WTC11 (cell line): ENCODE data around the gene SNX14. TPM values are rescaled to one million over a fixed set of nuclear protein-coding genes. Genes with fewer than 3 reads are reported as not detected.

Experiments used
- ATAC-seq: fragments of 200-7000 bp; cut with Tn5 transposase; 2 replicates; pipeline ENCODE4 v1.10.0; 2021; ENCODE audit warnings: mild to moderate bottlenecking, moderate library complexity
- CTCF ChIA-PET: fragments of 300-600 bp; sonication (Branson Sonifier 250); formaldehyde crosslinking; loops from one replicate; lab custom pipeline; 2021; ENCODE audit warnings: antibody characterized with exemption; lab: Charles Lee
- POLR2A ChIA-PET: fragments of 350-600 bp; sonication (Branson Sonifier 250); formaldehyde crosslinking; loops from one replicate; lab custom pipeline; 2021; ENCODE audit warnings: antibody characterized with exemption; lab: Charles Lee
- DNase-seq: peaks from one replicate; pipeline ENCODE4 v3.0.0; 2021; ENCODE audit warnings: low spot score
- H3K27ac Mint-ChIP-seq: 2 replicates; pipeline ENCODE4 v1.8.0; 2021; ENCODE audit warnings: mixed read lengths
- H3K27me3 Mint-ChIP-seq: 2 replicates; pipeline ENCODE4 v1.8.0; 2021; ENCODE audit warnings: low read depth, mild to moderate bottlenecking, moderate library complexity, mixed read lengths
- H3K36me3 Mint-ChIP-seq: 2 replicates; pipeline ENCODE4 v1.8.0; 2021; ENCODE audit warnings: mixed read lengths
- H3K4me1 Mint-ChIP-seq: 2 replicates; pipeline ENCODE4 v1.8.0; 2022; ENCODE audit warnings: mixed read lengths
- H3K4me3 Mint-ChIP-seq: 2 replicates; pipeline ENCODE4 v1.8.0; 2021; ENCODE audit warnings: mild to moderate bottlenecking, moderate library complexity, mixed read lengths
- H3K9me3 Mint-ChIP-seq: 2 replicates; pipeline ENCODE4 v1.8.0; 2021; ENCODE audit warnings: mixed read lengths
- ATF1 ChIP-seq: sonication (generic); formaldehyde crosslinking; IDR thresholded peaks from 2 replicates; pipeline ENCODE4 v1.8.1; 2023; ENCODE audit warnings: mild to moderate bottlenecking, moderate library complexity, missing genetic modification reagents
- CBFB ChIP-seq: sonication (generic); formaldehyde crosslinking; IDR thresholded peaks from 2 replicates; pipeline ENCODE4 v1.8.1; 2022; ENCODE audit warnings: mild to moderate bottlenecking, low read depth, missing genetic modification reagents
- EMX1 ChIP-seq: fragments of 250-450 bp; sonication (Bioruptor Pico); IDR thresholded peaks from 2 replicates; pipeline ENCODE4 v1.8.0; 2021; ENCODE audit warnings: mild to moderate bottlenecking
- ETV6 ChIP-seq: sonication (generic); formaldehyde crosslinking; IDR thresholded peaks from 2 replicates; pipeline ENCODE4 v1.8.1; 2022; ENCODE audit warnings: mild to moderate bottlenecking, missing genetic modification reagents
- FOXP1 ChIP-seq: sonication (generic); formaldehyde crosslinking; IDR thresholded peaks from 2 replicates; pipeline ENCODE4 v1.8.0; 2022; ENCODE audit warnings: missing genetic modification reagents, mild to moderate bottlenecking, moderate library complexity, borderline replicate concordance
- FOXP4 ChIP-seq: sonication (generic); formaldehyde crosslinking; IDR thresholded peaks from 2 replicates; pipeline ENCODE4 v1.8.0; 2022; ENCODE audit warnings: mild to moderate bottlenecking, missing genetic modification reagents
- JUN ChIP-seq: sonication (generic); formaldehyde crosslinking; IDR thresholded peaks from 2 replicates; pipeline ENCODE4 v1.8.0; 2023; ENCODE audit warnings: mild to moderate bottlenecking, missing genetic modification reagents
- MYBL2 ChIP-seq: sonication (generic); formaldehyde crosslinking; IDR thresholded peaks from 2 replicates; pipeline ENCODE4 v1.8.1; 2023; ENCODE audit warnings: mild to moderate bottlenecking, moderate library complexity, missing genetic modification reagents
- TP53 ChIP-seq: sonication (generic); formaldehyde crosslinking; IDR thresholded peaks from 2 replicates; pipeline ENCODE4 v1.8.1; 2023; ENCODE audit warnings: mild to moderate bottlenecking, missing genetic modification reagents
- ZBTB43 ChIP-seq: sonication (generic); formaldehyde crosslinking; IDR thresholded peaks from 2 replicates; pipeline ENCODE4 v1.8.1; 2023; ENCODE audit warnings: mild to moderate bottlenecking, missing genetic modification reagents
- ZNF232 ChIP-seq: sonication (generic); formaldehyde crosslinking; IDR thresholded peaks from 2 replicates; pipeline ENCODE4 v1.8.0; 2022; ENCODE audit warnings: mild to moderate bottlenecking, missing genetic modification reagents
- total RNA-seq: library from RNA; stranded (reverse); gene quantifications from 3 replicates; pipeline ENCODE4 v1.2.3, GENCODE V29; 2021
- TF ChIP-seq, protein P1 (sequence below): sonication (generic); formaldehyde crosslinking; IDR thresholded peaks from 2 replicates; pipeline ENCODE4 v1.8.1; 2022; ENCODE audit warnings: low read depth, missing genetic modification reagents, borderline replicate concordance
- TF ChIP-seq, protein P2 (sequence below): sonication (generic); formaldehyde crosslinking; IDR thresholded peaks from 2 replicates; pipeline ENCODE4 v1.8.1; 2023; ENCODE audit warnings: mild to moderate bottlenecking, moderate library complexity, missing genetic modification reagents
- TF ChIP-seq, protein P3 (sequence below): sonication (generic); formaldehyde crosslinking; IDR thresholded peaks from 2 replicates; pipeline ENCODE4 v1.8.0; 2023; ENCODE audit warnings: missing genetic modification reagents, mild to moderate bottlenecking, borderline replicate concordance
- TF ChIP-seq, protein P4 (sequence below): fragments of 250-450 bp; sonication (Bioruptor Pico); conservative IDR thresholded peaks from 2 replicates; pipeline ENCODE4 v1.9.0; 2021; ENCODE audit warnings: mild to moderate bottlenecking
- TF ChIP-seq, protein P5 (sequence below): sonication (generic); formaldehyde crosslinking; IDR thresholded peaks from 2 replicates; pipeline ENCODE4 v1.8.1; 2022; ENCODE audit warnings: mild to moderate bottlenecking, missing genetic modification reagents, moderate library complexity, borderline replicate concordance

SNX14 gene
- total RNA-seq, 1 experiment from 2014 or later, result 34.3 TPM

DNA sequence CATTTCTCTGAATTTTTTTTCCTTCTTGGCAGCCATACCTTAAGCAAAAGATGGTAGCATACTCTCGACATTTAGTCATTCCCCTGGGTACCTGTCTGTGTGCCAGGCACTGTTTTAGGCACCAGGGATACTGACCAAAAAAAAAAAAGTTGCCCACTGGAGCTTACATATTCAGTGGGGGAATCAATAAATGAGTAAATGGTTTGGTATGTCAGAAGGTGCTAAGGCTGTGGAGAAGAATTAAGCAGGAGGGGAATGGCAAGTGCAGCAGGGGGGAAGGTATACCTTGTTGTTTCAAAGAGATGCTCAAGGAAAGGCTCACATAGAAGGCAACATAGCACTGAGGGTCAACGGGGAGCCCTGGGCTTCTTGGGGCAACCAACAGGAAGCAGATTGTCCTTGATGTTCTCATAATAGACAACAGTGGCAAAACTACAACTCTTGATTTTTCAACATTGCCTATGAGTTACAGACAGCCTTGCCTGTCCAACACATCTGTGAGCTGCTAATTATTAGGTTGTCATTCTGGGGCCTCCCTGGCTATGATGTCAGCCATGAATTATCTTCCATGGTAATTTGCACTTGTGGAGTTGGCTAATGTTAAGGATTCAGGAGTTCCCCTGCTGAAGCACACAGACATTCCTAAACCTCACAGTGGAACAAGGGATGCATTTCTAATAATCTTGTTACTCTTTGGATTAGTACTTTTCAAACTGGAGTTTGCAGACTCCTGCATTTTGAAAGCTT lies 124.2 kb downstream of the SNX14 start:
- POLR2A ChIA-PET, result no interaction called here
- no peaks in the 10 kb centered on the region for H3K9me3 Mint-ChIP-seq
- H3K27ac Mint-ChIP-seq, result no peak overlapping the region
- ATAC-seq (no peak), DNase-seq (no peak)
- H3K4me3 Mint-ChIP-seq, result no peak overlapping the region
- CTCF ChIA-PET, result interaction anchor here (1.7 kb wide), 1 partner anchor 13 kb away, joined by 7 read pairs; no protein-coding TSS in a partner anchor
- TF ChIP-seq FOXP1 (CRISPR knock-in tag) (no peak), FOXP4 (no peak), TP53 (CRISPR knock-in tag) (no peak), ZBTB43 (CRISPR knock-in tag) (no peak), ETV6 (no peak), CBFB (CRISPR knock-in tag) (no peak), JUN (CRISPR knock-in tag) (no peak), ZNF232 (CRISPR knock-in tag) (no peak)
- TF ChIP-seq, protein P1, sequence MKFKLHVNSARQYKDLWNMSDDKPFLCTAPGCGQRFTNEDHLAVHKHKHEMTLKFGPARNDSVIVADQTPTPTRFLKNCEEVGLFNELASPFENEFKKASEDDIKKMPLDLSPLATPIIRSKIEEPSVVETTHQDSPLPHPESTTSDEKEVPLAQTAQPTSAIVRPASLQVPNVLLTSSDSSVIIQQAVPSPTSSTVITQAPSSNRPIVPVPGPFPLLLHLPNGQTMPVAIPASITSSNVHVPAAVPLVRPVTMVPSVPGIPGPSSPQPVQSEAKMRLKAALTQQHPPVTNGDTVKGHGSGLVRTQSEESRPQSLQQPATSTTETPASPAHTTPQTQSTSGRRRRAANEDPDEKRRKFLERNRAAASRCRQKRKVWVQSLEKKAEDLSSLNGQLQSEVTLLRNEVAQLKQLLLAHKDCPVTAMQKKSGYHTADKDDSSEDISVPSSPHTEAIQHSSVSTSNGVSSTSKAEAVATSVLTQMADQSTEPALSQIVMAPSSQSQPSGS (CRISPR knock-in tag), result no peak
- TF ChIP-seq, protein P2, sequence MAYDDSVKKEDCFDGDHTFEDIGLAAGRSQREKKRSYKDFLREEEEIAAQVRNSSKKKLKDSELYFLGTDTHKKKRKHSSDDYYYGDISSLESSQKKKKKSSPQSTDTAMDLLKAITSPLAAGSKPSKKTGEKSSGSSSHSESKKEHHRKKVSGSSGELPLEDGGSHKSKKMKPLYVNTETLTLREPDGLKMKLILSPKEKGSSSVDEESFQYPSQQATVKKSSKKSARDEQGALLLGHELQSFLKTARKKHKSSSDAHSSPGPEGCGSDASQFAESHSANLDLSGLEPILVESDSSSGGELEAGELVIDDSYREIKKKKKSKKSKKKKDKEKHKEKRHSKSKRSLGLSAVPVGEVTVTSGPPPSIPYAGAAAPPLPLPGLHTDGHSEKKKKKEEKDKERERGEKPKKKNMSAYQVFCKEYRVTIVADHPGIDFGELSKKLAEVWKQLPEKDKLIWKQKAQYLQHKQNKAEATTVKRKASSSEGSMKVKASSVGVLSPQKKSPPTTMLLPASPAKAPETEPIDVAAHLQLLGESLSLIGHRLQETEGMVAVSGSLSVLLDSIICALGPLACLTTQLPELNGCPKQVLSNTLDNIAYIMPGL (CRISPR knock-in tag), result no peak
- TF ChIP-seq, protein P3, sequence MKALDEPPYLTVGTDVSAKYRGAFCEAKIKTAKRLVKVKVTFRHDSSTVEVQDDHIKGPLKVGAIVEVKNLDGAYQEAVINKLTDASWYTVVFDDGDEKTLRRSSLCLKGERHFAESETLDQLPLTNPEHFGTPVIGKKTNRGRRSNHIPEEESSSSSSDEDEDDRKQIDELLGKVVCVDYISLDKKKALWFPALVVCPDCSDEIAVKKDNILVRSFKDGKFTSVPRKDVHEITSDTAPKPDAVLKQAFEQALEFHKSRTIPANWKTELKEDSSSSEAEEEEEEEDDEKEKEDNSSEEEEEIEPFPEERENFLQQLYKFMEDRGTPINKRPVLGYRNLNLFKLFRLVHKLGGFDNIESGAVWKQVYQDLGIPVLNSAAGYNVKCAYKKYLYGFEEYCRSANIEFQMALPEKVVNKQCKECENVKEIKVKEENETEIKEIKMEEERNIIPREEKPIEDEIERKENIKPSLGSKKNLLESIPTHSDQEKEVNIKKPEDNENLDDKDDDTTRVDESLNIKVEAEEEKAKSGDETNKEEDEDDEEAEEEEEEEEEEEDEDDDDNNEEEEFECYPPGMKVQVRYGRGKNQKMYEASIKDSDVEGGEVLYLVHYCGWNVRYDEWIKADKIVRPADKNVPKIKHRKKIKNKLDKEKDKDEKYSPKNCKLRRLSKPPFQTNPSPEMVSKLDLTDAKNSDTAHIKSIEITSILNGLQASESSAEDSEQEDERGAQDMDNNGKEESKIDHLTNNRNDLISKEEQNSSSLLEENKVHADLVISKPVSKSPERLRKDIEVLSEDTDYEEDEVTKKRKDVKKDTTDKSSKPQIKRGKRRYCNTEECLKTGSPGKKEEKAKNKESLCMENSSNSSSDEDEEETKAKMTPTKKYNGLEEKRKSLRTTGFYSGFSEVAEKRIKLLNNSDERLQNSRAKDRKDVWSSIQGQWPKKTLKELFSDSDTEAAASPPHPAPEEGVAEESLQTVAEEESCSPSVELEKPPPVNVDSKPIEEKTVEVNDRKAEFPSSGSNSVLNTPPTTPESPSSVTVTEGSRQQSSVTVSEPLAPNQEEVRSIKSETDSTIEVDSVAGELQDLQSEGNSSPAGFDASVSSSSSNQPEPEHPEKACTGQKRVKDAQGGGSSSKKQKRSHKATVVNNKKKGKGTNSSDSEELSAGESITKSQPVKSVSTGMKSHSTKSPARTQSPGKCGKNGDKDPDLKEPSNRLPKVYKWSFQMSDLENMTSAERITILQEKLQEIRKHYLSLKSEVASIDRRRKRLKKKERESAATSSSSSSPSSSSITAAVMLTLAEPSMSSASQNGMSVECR (CRISPR knock-in tag), result no peak
- no peaks in the 10 kb centered on the region for H3K27me3 Mint-ChIP-seq
- H3K4me1 Mint-ChIP-seq, result no peaks in the 10 kb centered on the region; the same call in 1 of the 2 replicates
- H3K36me3 Mint-ChIP-seq, result no peaks in the 10 kb centered on the region

GRCh38 chr6:85468326-85468725 lies 125.3 kb downstream of the SNX14 start:
- CTCF ChIA-PET, result interaction anchor here (1.7 kb wide), 1 partner anchor 14 kb away, joined by 7 read pairs; no protein-coding TSS in a partner anchor
- H3K27me3 Mint-ChIP-seq, result no peaks in the 10 kb centered on the region

More at GRCh38 chr6:85468326-85468725, 125.3 kb downstream of the SNX14 start:
- TF ChIP-seq, protein P4, sequence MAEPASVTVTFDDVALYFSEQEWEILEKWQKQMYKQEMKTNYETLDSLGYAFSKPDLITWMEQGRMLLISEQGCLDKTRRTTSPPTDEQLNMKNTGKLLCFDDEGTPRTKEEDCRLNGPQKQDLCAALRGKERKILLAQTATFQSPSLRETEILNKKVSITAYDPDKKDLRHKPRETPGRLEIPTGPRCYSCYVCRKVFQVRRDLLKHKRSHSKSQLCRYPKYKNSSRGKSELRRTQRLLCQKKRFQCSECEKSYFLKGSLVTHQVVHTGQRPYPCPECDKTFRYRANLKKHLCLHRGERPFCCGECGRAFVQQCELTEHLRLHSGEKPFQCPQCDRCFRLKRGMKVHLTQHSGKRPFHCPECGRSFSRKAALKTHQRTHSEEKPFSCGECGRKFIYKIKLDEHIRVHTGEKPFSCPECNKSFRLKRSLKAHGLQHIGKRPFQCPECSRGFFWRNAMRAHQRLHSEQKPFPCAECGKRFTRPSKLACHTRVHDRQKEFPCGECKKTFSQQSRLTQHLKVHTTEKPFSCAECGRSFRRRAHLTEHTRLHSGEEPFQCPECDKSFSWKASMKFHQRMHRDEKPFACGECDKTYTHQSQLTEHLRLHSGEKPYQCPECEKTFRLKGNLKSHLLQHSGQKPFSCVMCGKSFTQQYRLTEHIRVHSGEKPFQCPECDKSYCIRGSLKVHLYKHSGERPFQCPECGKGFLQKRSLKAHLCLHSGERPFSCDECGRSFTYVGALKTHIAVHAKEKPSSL (CRISPR knock-in tag), result no peak
- TF ChIP-seq ATF1 (CRISPR knock-in tag) (no peak), EMX1 (CRISPR knock-in tag) (no peak), MYBL2 (CRISPR knock-in tag) (no peak)
- TF ChIP-seq, protein P5, sequence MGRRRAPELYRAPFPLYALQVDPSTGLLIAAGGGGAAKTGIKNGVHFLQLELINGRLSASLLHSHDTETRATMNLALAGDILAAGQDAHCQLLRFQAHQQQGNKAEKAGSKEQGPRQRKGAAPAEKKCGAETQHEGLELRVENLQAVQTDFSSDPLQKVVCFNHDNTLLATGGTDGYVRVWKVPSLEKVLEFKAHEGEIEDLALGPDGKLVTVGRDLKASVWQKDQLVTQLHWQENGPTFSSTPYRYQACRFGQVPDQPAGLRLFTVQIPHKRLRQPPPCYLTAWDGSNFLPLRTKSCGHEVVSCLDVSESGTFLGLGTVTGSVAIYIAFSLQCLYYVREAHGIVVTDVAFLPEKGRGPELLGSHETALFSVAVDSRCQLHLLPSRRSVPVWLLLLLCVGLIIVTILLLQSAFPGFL (CRISPR knock-in tag), result no peak
- Mint-ChIP-seq H3K9me3 (no peaks in the 10 kb centered on the region), H3K4me3 (no peak overlapping the region), H3K27ac (no peak overlapping the region), H3K36me3 (no peaks in the 10 kb centered on the region), H3K4me1 (no peaks in the 10 kb centered on the region; the same call in 1 of the 2 replicates)
- POLR2A ChIA-PET, result no interaction called here
- DNase-seq (no peak), ATAC-seq (no peak)
